Tibial nerve (tissue), 4 donors: ENCODE measurements around the gene CCDC106. TPM values are rescaled to one million over a fixed set of nuclear protein-coding genes. Genes with fewer than 3 reads are reported as not detected.

ENCODE experiments used
- DNase-seq, 2 donors: peaks; one replicate each; pipeline ENCODE4 v3.0.0-alpha.2; 2019; ENCODE audit warnings: low spot score in 2 of 2
- H3K27ac ChIP-seq, 4 donors: fragments of 200-600 bp; sonication (generic) in 3 of 4; one replicate each; pipeline ENCODE4 v1.5.1; 2017 to 2019; ENCODE audit warnings: mild to moderate bottlenecking in 1 of 4
- H3K27me3 ChIP-seq, 2 donors: fragments of 200-600 bp; sonication (generic) in 1 of 2; one replicate each; pipeline versions ENCODE4 v1.5.1 to v1.6.0; 2017 to 2019
- H3K36me3 ChIP-seq, 3 donors: fragments of 200-600 bp; sonication (generic); one replicate each; pipeline ENCODE4 v1.5.1; 2018 to 2019
- H3K4me1 ChIP-seq, 4 donors: fragments of 200-600 bp; sonication (generic) in 3 of 4; one replicate each; pipeline ENCODE4 v1.5.1; 2017 to 2019
- H3K4me3 ChIP-seq, 4 donors: fragments of 200-600 bp; sonication (generic) in 3 of 4; one replicate each; pipeline ENCODE4 v1.5.1; 2017 to 2019; ENCODE audit warnings: mild to moderate bottlenecking in 1 of 4, moderate library complexity in 1 of 4
- H3K9me3 ChIP-seq, 4 donors: fragments of 200-600 bp; sonication (generic) in 3 of 4; one replicate each; pipeline ENCODE4 v1.5.1; 2017 to 2019
- CTCF ChIP-seq, 5 experiments: fragments of 200-600 bp in 3 of 5; fragments of 450-650 bp in 2 of 5; sonication (generic) in 3 of 5; IDR thresholded peaks; one replicate each; pipeline ENCODE4 v1.5.1; 2016 to 2019; ENCODE audit warnings: antibody characterized with exemption in 5 of 5, mild to moderate bottlenecking in 3 of 5, moderate library complexity in 2 of 5
- EP300 ChIP-seq, 2 donors: sonication (generic); formaldehyde crosslinking; IDR thresholded peaks; one replicate each; pipeline ENCODE4 v1.6.1; 2017; ENCODE audit warnings: antibody characterized with exemption in 2 of 2, mild to moderate bottlenecking in 1 of 2
- POLR2A ChIP-seq, 2 donors: fragments of 450-650 bp; IDR thresholded peaks; one replicate each; pipeline ENCODE4 v1.6.1; 2017; ENCODE audit warnings: antibody characterized with exemption in 2 of 2, mild to moderate bottlenecking in 2 of 2, moderate library complexity in 2 of 2
- WGBS, 2 donors: methylation state at CpG; one replicate each; pipeline ENCODE4 v1.1.5; 2018; 5-methylcytosine and 5-hydroxymethylcytosine counted together
- total RNA-seq, 4 donors: library from RNA; depleted of rRNA; stranded (reverse); fragments of >200 nt; gene quantifications; one replicate each; pipeline ENCODE4 v1.1.0, GENCODE V29; 2016

Gene CCDC106
- total RNA-seq, 4 donors from 2014 or later: 14.5 to 39.6 (median 16.1) TPM

GRCh38 chr19:55600662-55601028, 47.4 kb upstream of the CCDC106 start:
- TF ChIP-seq CTCF (IDR thresholded peaks at IDR 0.05) (no peak), EP300 (IDR thresholded peaks at IDR 0.05) (no peak), POLR2A (IDR thresholded peaks at IDR 0.05) (no peak)
- DNase-seq: no peak
- no peaks in the 10 kb centered on the region for H3K9me3 ChIP-seq
- H3K27ac ChIP-seq: peak overlapping the region; percentile 88 to 99 (median 95)
- peak overlapping the region; percentile 50 to 86 (median 76) for H3K4me3 ChIP-seq
- H3K27me3 ChIP-seq: no peaks in the 10 kb centered on the region
- peaks cover 0 to 35% (median 0%) of the 10 kb centered on the region in 3 donors for H3K36me3 ChIP-seq
- WGBS, 2 donors: 8 to 12% methylated on average over 7 to 9 of the region's 15 CpGs
- H3K4me1 ChIP-seq: peaks cover 0 to 40% (median 7%) of the 10 kb centered on the region in 4 donors

DNA sequence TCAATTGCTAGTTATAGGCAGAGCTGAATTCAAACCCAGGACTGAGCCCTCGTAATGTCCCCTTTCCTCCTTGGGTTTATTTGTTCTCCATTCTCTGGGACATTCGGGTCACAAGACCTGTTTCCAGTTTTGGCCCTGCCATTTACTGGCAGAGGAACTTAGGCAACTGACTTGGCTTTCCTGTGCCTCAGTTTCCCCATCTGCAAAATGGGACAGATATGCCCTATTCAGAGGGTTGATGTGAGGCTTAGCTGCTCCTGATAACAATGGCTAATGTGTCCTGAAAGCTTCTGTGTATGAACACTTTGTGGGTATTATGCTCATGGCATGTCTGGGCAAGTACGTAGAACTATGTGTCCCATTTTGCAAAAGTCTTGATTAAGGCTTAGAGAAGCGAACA, 46.9 kb upstream of the CCDC106 start:
- TF ChIP-seq EP300 (IDR thresholded peaks at IDR 0.05) (no peak), CTCF (IDR thresholded peaks at IDR 0.05) (no peak), POLR2A (IDR thresholded peaks at IDR 0.05) (no peak)
- H3K4me3 ChIP-seq: peak overlapping the region; percentile 50 to 86 (median 76)
- H3K27me3 ChIP-seq: no peaks in the 10 kb centered on the region
- H3K36me3 ChIP-seq: peaks cover 0 to 30% (median 0%) of the 10 kb centered on the region in 3 donors
- H3K9me3 ChIP-seq: no peaks in the 10 kb centered on the region
- DNase-seq: no peak
- H3K27ac ChIP-seq: peak overlapping the region; percentile 88 to 99 (median 95)
- 73 to 75% methylated on average over 4 of the region's 4 CpGs for WGBS, 2 donors
- H3K4me1 ChIP-seq: peaks cover 0 to 42% (median 8%) of the 10 kb centered on the region in 4 donors

GRCh38 chr19:55602104-55603001, 45.7 kb upstream of the CCDC106 start:
- no peak for DNase-seq
- no peaks in the 10 kb centered on the region for H3K27me3 ChIP-seq
- H3K4me3 ChIP-seq: no peak overlapping the region
- no peak for TF ChIP-seq EP300 (IDR thresholded peaks at IDR 0.05)
- TF ChIP-seq CTCF (IDR thresholded peaks at IDR 0.05): no peak
- TF ChIP-seq POLR2A (IDR thresholded peaks at IDR 0.05): no peak
- 89 to 95% methylated on average over 50 to 60 of the region's 60 CpGs for WGBS, 2 donors
- peaks cover 0 to 17% (median 0%) of the 10 kb centered on the region in 3 donors for H3K36me3 ChIP-seq
- H3K4me1 ChIP-seq: peaks cover 0 to 55% (median 15%) of the 10 kb centered on the region in 4 donors
- H3K27ac ChIP-seq: peak overlapping the region in 1 of 4 donors; percentile 91
- H3K9me3 ChIP-seq: no peaks in the 10 kb centered on the region

DNA sequence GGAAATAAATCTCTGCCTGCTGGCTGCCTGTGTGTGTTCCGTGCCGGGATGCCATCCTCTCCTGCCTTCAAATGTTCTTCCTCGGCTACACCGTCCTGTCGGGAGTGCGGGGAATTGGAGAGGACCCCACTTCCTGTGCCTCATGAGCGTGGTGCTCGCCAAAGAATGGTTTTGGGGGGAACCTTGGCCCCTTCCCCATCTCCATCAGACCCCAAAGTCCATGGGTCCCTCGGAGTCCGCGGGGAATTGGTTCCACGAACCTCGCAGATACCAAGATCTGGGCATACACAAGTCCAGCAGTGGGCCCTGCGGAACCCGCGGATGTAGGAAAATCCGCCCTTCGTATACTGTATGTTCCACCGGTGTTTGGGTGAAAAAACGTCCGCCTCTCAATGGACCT, 44.9 kb upstream of the CCDC106 start:
- TF ChIP-seq EP300 (IDR thresholded peaks at IDR 0.05) (no peak), CTCF (IDR thresholded peaks at IDR 0.05) (no peak), POLR2A (IDR thresholded peaks at IDR 0.05) (no peak)
- H3K36me3 ChIP-seq: peaks cover 0 to 12% (median 0%) of the 10 kb centered on the region in 3 donors
- no peaks in the 10 kb centered on the region for H3K9me3 ChIP-seq
- H3K27me3 ChIP-seq: no peaks in the 10 kb centered on the region
- peaks cover 0 to 61% (median 15%) of the 10 kb centered on the region in 4 donors for H3K4me1 ChIP-seq
- H3K27ac ChIP-seq: no peak overlapping the region
- H3K4me3 ChIP-seq: no peak overlapping the region
- 83 to 94% methylated on average over 19 to 21 of the region's 21 CpGs for WGBS, 2 donors
- no peak for DNase-seq
